Activated T-cell treated with anti-CD3 and anti-CD28 coated beads, Interleukin-2, amount 50 U/mL, for 72 hours (primary cell): Measurements from ENCODE around the gene CCDC197. TPM values are rescaled to one million over a fixed set of nuclear protein-coding genes. Genes with fewer than 3 reads are reported as not detected.

Experiments
- ATAC-seq, 2 donors: fragments of 150-1000 bp; cut with Tn5 transposase; replicated peaks in 1 of 2; 2 replicates each; pipeline ENCODE4 v1.10.0; 2021; ENCODE audit warnings: moderate library complexity in 2 of 2, mild to moderate bottlenecking in 1 of 2
- DNase-seq, 2 donors: peaks; one replicate each; pipeline ENCODE4 v3.0.0; 2021 to 2022; ENCODE audit warnings: mixed read lengths in 1 of 2
- H3K27ac Mint-ChIP-seq: one replicate; pipeline ENCODE4 v1.8.0; 2022; ENCODE audit warnings: mild to moderate bottlenecking, moderate library complexity, mixed read lengths
- H3K27me3 Mint-ChIP-seq: one replicate; pipeline ENCODE4 v1.8.0; 2022; ENCODE audit warnings: low read depth, mixed read lengths
- H3K36me3 Mint-ChIP-seq, 2 donors: one replicate each; pipeline ENCODE4 v1.8.0; 2022; ENCODE audit warnings: mixed read lengths in 2 of 2, mild to moderate bottlenecking in 1 of 2; ENCODE audit not compliant: insufficient read depth in 2 of 2
- H3K4me1 Mint-ChIP-seq: one replicate; pipeline ENCODE4 v1.8.0; 2022; ENCODE audit warnings: low read depth, mixed read lengths
- H3K4me3 Mint-ChIP-seq, 2 donors: one replicate each; pipeline ENCODE4 v1.8.0; 2022; ENCODE audit warnings: mild to moderate bottlenecking in 2 of 2, mixed read lengths in 2 of 2, moderate library complexity in 2 of 2
- H3K9me3 Mint-ChIP-seq, 2 donors: one replicate each; pipeline ENCODE4 v1.8.0; 2022; ENCODE audit warnings: mixed read lengths in 2 of 2
- total RNA-seq, 2 donors: library from RNA; stranded (reverse); gene quantifications; one replicate each; pipeline ENCODE4 v1.2.3, GENCODE V29; 2022

The CCDC197 gene
- total RNA-seq, 2 donors from 2014 or later = 1.6 to 2.2 TPM

- Mint-ChIP-seq H3K36me3 (peaks cover 17 to 49% of the 10 kb centered on the region in 2 donors), H3K4me3 (no peak overlapping the region), H3K27ac (peak overlapping the region; percentile 36), H3K4me1 (peaks cover 19% of the 10 kb centered on the region), H3K9me3 (no peaks in the 10 kb centered on the region), H3K27me3 (no peaks in the 10 kb centered on the region)
- peak in 1 of 2 donors; percentile 27 for ATAC-seq
- no peak for DNase-seq
These were observed 55.1 kb downstream of the CCDC197 start for GRCh38 chr14:94052199-94052598.

- ATAC-seq (no peak), DNase-seq (no peak)
- peaks cover 24% of the 10 kb centered on the region for H3K4me1 Mint-ChIP-seq
- no peaks in the 10 kb centered on the region for H3K9me3 Mint-ChIP-seq
- H3K36me3 Mint-ChIP-seq = peaks cover 17 to 49% of the 10 kb centered on the region in 2 donors
- no peak overlapping the region for H3K4me3 Mint-ChIP-seq
- peak overlapping the region; percentile 36 for H3K27ac Mint-ChIP-seq
- H3K27me3 Mint-ChIP-seq = no peaks in the 10 kb centered on the region
These were observed 55.6 kb downstream of the CCDC197 start for GRCh38 chr14:94052662-94053061.

- DNase-seq (no peak), ATAC-seq (no peak)
- Mint-ChIP-seq H3K4me3 (no peak overlapping the region), H3K27ac (peak overlapping the region; percentile 48), H3K27me3 (no peaks in the 10 kb centered on the region), H3K9me3 (no peaks in the 10 kb centered on the region), H3K36me3 (peaks cover 18 to 54% of the 10 kb centered on the region in 2 donors), H3K4me1 (peaks cover 38% of the 10 kb centered on the region)
These were observed 57.3 kb downstream of the CCDC197 start for GRCh38 chr14:94054401-94054800.

GRCh38 chr14:94054936-94055335 is 57.8 kb downstream of the CCDC197 start:
- Mint-ChIP-seq H3K9me3 (no peaks in the 10 kb centered on the region), H3K4me1 (peaks cover 38% of the 10 kb centered on the region), H3K36me3 (peaks cover 17 to 52% of the 10 kb centered on the region in 2 donors), H3K27me3 (no peaks in the 10 kb centered on the region), H3K27ac (peak overlapping the region; percentile 96), H3K4me3 (no peak overlapping the region)
- ATAC-seq = no peak
- DNase-seq = no peak

- Mint-ChIP-seq H3K27ac (peak overlapping the region; percentile 96), H3K36me3 (peaks cover 14 to 47% of the 10 kb centered on the region in 2 donors), H3K4me3 (peak overlapping the region in 1 of 2 donors; percentile 42), H3K9me3 (no peaks in the 10 kb centered on the region), H3K4me1 (peaks cover 47% of the 10 kb centered on the region), H3K27me3 (no peaks in the 10 kb centered on the region)
- ATAC-seq = peak; percentile 74 to 83
- peak; percentile 35 to 44 for DNase-seq
These were observed 59.6 kb downstream of the CCDC197 start for GRCh38 chr14:94056579-94057308.

GRCh38 chr14:94058128-94058673 is 61.1 kb downstream of the CCDC197 start:
- H3K36me3 Mint-ChIP-seq = peaks cover 15 to 46% of the 10 kb centered on the region in 2 donors
- peak overlapping the region; percentile 6 for H3K27ac Mint-ChIP-seq
- H3K27me3 Mint-ChIP-seq = no peaks in the 10 kb centered on the region
- H3K4me3 Mint-ChIP-seq = no peak overlapping the region
- DNase-seq (no peak), ATAC-seq (no peak)
- peaks cover 46% of the 10 kb centered on the region for H3K4me1 Mint-ChIP-seq
- H3K9me3 Mint-ChIP-seq = no peaks in the 10 kb centered on the region

Other genes with a start within 250 kb of the CCDC197 start
- not detected for gene PRIMA1, start 208.8 kb upstream of the CCDC197 start, total RNA-seq
- not detected for gene FAM181A, start 70.0 kb upstream of the CCDC197 start, total RNA-seq
- 10 to 100 TPM; 43.3 to 45.6 TPM for gene ASB2, start 20.7 kb upstream of the CCDC197 start, total RNA-seq
- 1 to 10 TPM; 1.9 to 2.1 TPM for gene OTUB2, start 29.0 kb downstream of the CCDC197 start, total RNA-seq
- 100 to 1,000 TPM; 193 to 197 TPM for gene DDX24, start 83.9 kb downstream of the CCDC197 start, total RNA-seq
- 10 to 100 TPM; 59.6 to 71.4 TPM for gene IFI27L1, start 84.0 kb downstream of the CCDC197 start, total RNA-seq
- gene IFI27, start 113.4 kb downstream of the CCDC197 start, total RNA-seq = 1 to 10 TPM; 5.1 to 7.7 TPM
- gene IFI27L2, start 132.3 kb downstream of the CCDC197 start, total RNA-seq = 10 to 100 TPM; 52.0 to 66.0 TPM
- 1 to 10 TPM; 6.2 to 9.5 TPM for gene PPP4R4, start 177.0 kb downstream of the CCDC197 start, total RNA-seq